GM12878 (cell line): Measurements from ENCODE around the gene CDC42BPB. TPM values are rescaled to one million over a fixed set of nuclear protein-coding genes. Genes with fewer than 3 reads are reported as not detected.

Source experiments
- ATAC-seq: fragments of 200-7000 bp; cut with Tn5 transposase; 3 replicates; pipeline ENCODE4 v1.9.1; 2020; ENCODE audit warnings: mild to moderate bottlenecking, moderate library complexity
- BruUV-seq: library from RNA; stranded (reverse); fragments of 400-500 nt; replicated peaks from 2 replicates; lab custom pipeline; 2021; lab: Mats Ljungman, UMichigan
- CTCF ChIA-PET: fragments of 300-600 bp; sonication (Branson Sonifier 250); formaldehyde crosslinking; extraction: SDS; loops from one replicate; lab custom pipeline; 2021; ENCODE audit warnings: inconsistent platforms; lab: Yijun Ruan, JAX
- POLR2A ChIA-PET: fragments of 350-600 bp; formaldehyde crosslinking; extraction: SDS; loops from one replicate; lab custom pipeline; 2021; ENCODE audit warnings: inconsistent platforms; lab: Charles Lee
- RAD21 ChIA-PET: fragments of 300-600 bp; sonication (Branson Sonifier 250); formaldehyde crosslinking; loops from one replicate; lab custom pipeline; 2023; ENCODE audit warnings: antibody characterized with exemption; ENCODE audit not compliant: unreplicated experiment; lab: Charles Lee
- SMC1A ChIA-PET: fragments of 300-600 bp; sonication (Branson Sonifier 250); formaldehyde crosslinking; loops from one replicate; lab custom pipeline; 2023; ENCODE audit not compliant: unreplicated experiment, uncharacterized antibody; lab: Charles Lee
- DNase-seq: peaks from one replicate; pipeline ENCODE4 v3.0.0-alpha.2; 2011; ENCODE audit warnings: low read depth, low spot score
- FAIRE-seq: peaks from 3 replicates; lab custom pipeline; 2011; peaks lifted over from hg19 to GRCh38; lab: Jason Lieb, UNC
- H2AFZ ChIP-seq: 2 replicates; pipeline ENCODE4 v1.6.0; 2011; ENCODE audit warnings: low read depth, low read length, control low read depth; ENCODE audit not compliant: control insufficient read depth
- H3K27ac ChIP-seq: 2 replicates; pipeline ENCODE4 v1.5.1; 2011; ENCODE audit warnings: control low read depth; ENCODE audit not compliant: control insufficient read depth, insufficient read depth
- H3K27me3 ChIP-seq, 2 experiments: replicated peaks in 1 of 2; 2 replicates each; pipeline versions ENCODE4 v1.6.0 to v1.6.1; 2011; ENCODE audit warnings: low read length in 1 of 2; ENCODE audit not compliant: control insufficient read depth in 2 of 2, insufficient read depth in 2 of 2
- H3K36me3 ChIP-seq, 2 experiments: 2 replicates each; pipeline ENCODE4 v1.5.1; 2011; ENCODE audit warnings: low read length in 1 of 2; ENCODE audit not compliant: control insufficient read depth in 2 of 2, insufficient read depth in 2 of 2
- H3K4me1 ChIP-seq: 2 replicates; pipeline ENCODE4 v1.6.1; 2011; ENCODE audit warnings: mild to moderate bottlenecking, low read length, moderate library complexity, mixed read lengths; ENCODE audit not compliant: control insufficient read depth, insufficient read depth
- H3K4me2 ChIP-seq: 2 replicates; pipeline ENCODE4 v1.6.0; 2011; ENCODE audit warnings: control low read depth; ENCODE audit not compliant: control insufficient read depth, insufficient read depth
- H3K4me3 ChIP-seq: fragments of 200-600 bp; sonication (generic); 2 replicates; pipeline ENCODE4 v1.5.1; 2016
- H3K79me2 ChIP-seq: 2 replicates; pipeline ENCODE4 v1.6.0; 2011; ENCODE audit warnings: low read length; ENCODE audit not compliant: control insufficient read depth, insufficient read depth
- H3K9ac ChIP-seq: 2 replicates; pipeline ENCODE4 v1.8.0; 2011; ENCODE audit warnings: low read length, control low read depth, mixed read lengths; ENCODE audit not compliant: control insufficient read depth, insufficient read depth
- H3K9me3 ChIP-seq: replicated peaks from 3 replicates; pipeline ENCODE4 v1.5.1; 2011; ENCODE audit warnings: mild to moderate bottlenecking, low read length; ENCODE audit not compliant: control insufficient read depth, insufficient read depth
- H4K20me1 ChIP-seq: 2 replicates; pipeline ENCODE4 v1.6.0; 2011; ENCODE audit not compliant: control insufficient read depth, insufficient read depth
- ATF7 ChIP-seq: fragments of 450-650 bp; IDR thresholded peaks from 2 replicates; pipeline ENCODE4 v1.6.1; 2016; ENCODE audit warnings: low read depth, mild to moderate bottlenecking
- BMI1 ChIP-seq: fragments of 450-650 bp; IDR thresholded peaks from 2 replicates; pipeline ENCODE4 v1.6.1; 2016; ENCODE audit warnings: mild to moderate bottlenecking, moderate library complexity, borderline replicate concordance
- HDAC2 ChIP-seq: fragments of 200-600 bp; sonication (generic); IDR thresholded peaks from 2 replicates; pipeline ENCODE4 v1.6.1; 2017
- MYB ChIP-seq: fragments of 150-350 bp; IDR thresholded peaks from 2 replicates; pipeline ENCODE4 v1.6.1; 2014; ENCODE audit warnings: mild to moderate bottlenecking, low read depth, low read length, borderline replicate concordance
- RFX5 ChIP-seq: IDR thresholded peaks from 2 replicates; pipeline ENCODE4 v1.6.1; 2011; ENCODE audit warnings: low read depth, low read length, improper control_type of control experiment
- RUNX3 ChIP-seq: IDR thresholded peaks from 2 replicates; pipeline ENCODE4 v1.6.1; 2012; ENCODE audit warnings: low read length, inconsistent platforms
- SMAD5 ChIP-seq: IDR thresholded peaks from 2 replicates; pipeline ENCODE4 v1.6.1; 2016; ENCODE audit warnings: antibody characterized with exemption, low read depth
- SREBF1 ChIP-seq: IDR thresholded peaks from 2 replicates; pipeline ENCODE4 v1.6.1; 2012; ENCODE audit warnings: mild to moderate bottlenecking, low read length
- ZNF24 ChIP-seq: fragments of 450-650 bp; IDR thresholded peaks from 2 replicates; pipeline ENCODE4 v1.6.1; 2017; ENCODE audit warnings: antibody characterized with exemption, mild to moderate bottlenecking
- ZNF384 ChIP-seq: IDR thresholded peaks from 2 replicates; pipeline ENCODE4 v1.6.1; 2012; ENCODE audit warnings: low read depth, mild to moderate bottlenecking, low read length, improper control_type of control experiment, borderline replicate concordance
- ZSCAN29 ChIP-seq: fragments of 450-650 bp; IDR thresholded peaks from 2 replicates; pipeline ENCODE4 v1.6.1; 2017; ENCODE audit warnings: mild to moderate bottlenecking, moderate library complexity
- WGBS: methylation state at CpG from one replicate; pipeline ENCODE4 v1.1.6; 2016; ENCODE audit warnings: low lambda C conversion rate; ENCODE audit not compliant: insufficient replicate concordance, insufficient coverage; ENCODE audit errors: missing lambda C conversion rate; 5-methylcytosine and 5-hydroxymethylcytosine counted together
- in situ Hi-C: fragments of 300-500 bp; cut with MboI; formaldehyde crosslinking; loops from 9 replicates; pipeline ENCODE4 v1.14.3; 2018; ENCODE audit warnings: mixed read lengths
- intact Hi-C: fragments of 100-400 bp; cut with micrococcal nuclease; formaldehyde crosslinking; loops from one replicate; pipeline ENCODE4 v1.14.2; 2022; ENCODE audit not compliant: unreplicated experiment
- polyA plus RNA-seq, 11 experiments: library from polyadenylated mRNA; depleted of rRNA in 4 of 11; unstranded in 6 of 11; stranded (reverse) in 5 of 11; fragments of >200 nt; fragmentation: Nextera tagmentation in 4 of 11; fragmentation: Illumina TruSeq in 1 of 11; extraction: Ambion mirVana in 4 of 11; extraction: Trizol in 1 of 11; gene quantifications; 1 replicate in 1 of 11; 2 replicates in 10 of 11; pipeline versions ENCODE4 v1.2.1 to v1.2.3, GENCODE V29; 2011 to 2016; ENCODE audit warnings: inconsistent platforms in 2 of 11, missing spikeins in 2 of 11, low read depth in 1 of 11
- total RNA-seq, 4 experiments: library from RNA; depleted of rRNA in 3 of 4; stranded (reverse); fragments of >200 nt in 3 of 4; fragmentation: Illumina TruSeq in 1 of 4; extraction: Trizol in 1 of 4; gene quantifications; 2 replicates each; pipeline versions ENCODE4 v1.2.1 to v1.2.3, GENCODE V29; 2013 to 2021
- TF ChIP-seq, protein P1 (sequence below): IDR thresholded peaks from 2 replicates; pipeline ENCODE4 v1.6.1; 2012; ENCODE audit warnings: low read depth, low read length, improper control_type of control experiment
- TF ChIP-seq, protein P2 (sequence below): fragments of 150-350 bp; IDR thresholded peaks from 2 replicates; pipeline ENCODE4 v1.6.1; 2014; ENCODE audit warnings: mild to moderate bottlenecking, low read depth, low read length

CDC42BPB gene
- total and polyA plus RNA-seq, 10 of the 15 experiments (the other 5 are each of a cell fraction or from before 2014, with no cell fraction given), result 0.42 to 22.1 (median 13.3) TPM

DNA sequence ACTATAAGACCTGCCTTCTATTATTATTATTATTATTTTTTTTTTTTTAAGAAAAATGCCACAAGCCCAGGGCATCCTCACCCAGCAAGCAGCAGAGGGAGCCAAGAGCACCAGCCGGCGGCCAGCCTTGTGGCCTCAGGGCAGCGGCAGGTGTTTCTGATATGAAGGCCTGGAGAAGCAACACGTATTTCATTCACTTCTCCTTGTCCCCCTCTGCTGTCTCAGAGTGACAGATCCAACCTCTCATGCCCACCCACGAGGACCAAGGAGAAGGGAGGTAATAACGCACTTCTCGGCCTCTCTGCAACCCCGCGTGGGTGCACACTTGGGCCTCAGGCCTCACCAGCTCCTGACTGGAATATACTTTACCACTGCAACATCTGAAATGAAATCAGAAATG, 25.4 kb downstream of the CDC42BPB start:
- 82% methylated on average over 9 of the region's 9 CpGs for WGBS
- ChIA-PET SMC1A (interaction anchor here (1.2 kb wide), 1 partner anchor 14 kb away, joined by 3 read pairs; no protein-coding TSS in a partner anchor), RAD21 (interaction anchor here (0.7 kb wide), 1 partner anchor 1356 kb away, joined by 4 read pairs; no protein-coding TSS in a partner anchor), POLR2A (interaction anchor here (0.7 kb wide), 1 partner anchor 447 kb away, joined by 4 read pairs; no protein-coding TSS in a partner anchor), CTCF (interaction anchor here (0.6 to 1.0 kb wide), 2 partner anchors 12 to 256 kb away, joined by 3 read pairs; no protein-coding TSS in a partner anchor)
- in situ Hi-C loops, result no loop called here
- no peak overlapping the region for H3K9ac ChIP-seq
- H3K36me3 ChIP-seq, result no peaks in the 10 kb centered on the region; a peak in 1 of 4 replicates
- no peak overlapping the region for H3K4me2 ChIP-seq
- H3K27me3 ChIP-seq, result no peaks in the 10 kb centered on the region
- H3K4me3 ChIP-seq, result no peak overlapping the region
- peaks cover 17% of the 10 kb centered on the region for H3K79me2 ChIP-seq
- ATAC-seq, result no peak
- FAIRE-seq, result no peak
- no peak overlapping the region for H2AFZ ChIP-seq
- no peaks in the 10 kb centered on the region for H4K20me1 ChIP-seq
- intact Hi-C loops, result no loop called here
- no peak for TF ChIP-seq BMI1
- no peak for TF ChIP-seq SREBF1
- TF ChIP-seq RUNX3, result no peak
- TF ChIP-seq MYB, result no peak
- TF ChIP-seq HDAC2, result no peak
- no TSS peak for BruUV-seq
- no peak overlapping the region for H3K27ac ChIP-seq
- H3K4me1 ChIP-seq, result peaks cover 6% of the 10 kb centered on the region; the same call in 1 of the 2 replicates
- DNase-seq, result no peak
- H3K9me3 ChIP-seq, result no peaks in the 10 kb centered on the region; the same call in 2 of the 3 replicates

DNA sequence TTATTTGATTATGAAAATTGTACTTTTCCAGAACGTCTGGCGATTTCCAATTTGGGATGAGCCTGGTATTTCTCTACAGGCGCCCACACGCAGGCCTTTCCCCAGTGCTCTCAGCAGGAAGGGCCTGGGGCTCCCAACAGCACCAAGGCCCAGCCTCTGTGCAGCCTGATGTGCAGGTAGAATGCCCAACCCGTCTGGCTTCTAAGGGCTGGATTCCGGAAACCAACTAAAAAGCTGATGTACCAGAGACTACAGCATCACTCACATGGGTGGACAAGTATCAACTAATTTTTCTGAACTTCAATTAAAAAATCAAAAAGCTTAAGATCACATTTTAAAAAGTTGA, 25.8 kb downstream of the CDC42BPB start:
- Histone ChIP-seq H4K20me1 (no peaks in the 10 kb centered on the region), H2AFZ (no peak overlapping the region), H3K36me3 (no peaks in the 10 kb centered on the region; a peak in 1 of 4 replicates), H3K4me3 (no peak overlapping the region), H3K9me3 (no peaks in the 10 kb centered on the region; the same call in 2 of the 3 replicates), H3K4me1 (peaks cover 6% of the 10 kb centered on the region; the same call in 1 of the 2 replicates), H3K27me3 (no peaks in the 10 kb centered on the region), H3K4me2 (no peak overlapping the region), H3K9ac (no peak overlapping the region), H3K79me2 (peaks cover 15% of the 10 kb centered on the region), H3K27ac (no peak overlapping the region)
- intact Hi-C loops, result no loop called here
- TF ChIP-seq SMAD5 (no peak), RFX5 (no peak), ZNF384 (no peak), ZSCAN29 (no peak), ATF7 (no peak), ZNF24 (no peak)
- TF ChIP-seq, protein P1, sequence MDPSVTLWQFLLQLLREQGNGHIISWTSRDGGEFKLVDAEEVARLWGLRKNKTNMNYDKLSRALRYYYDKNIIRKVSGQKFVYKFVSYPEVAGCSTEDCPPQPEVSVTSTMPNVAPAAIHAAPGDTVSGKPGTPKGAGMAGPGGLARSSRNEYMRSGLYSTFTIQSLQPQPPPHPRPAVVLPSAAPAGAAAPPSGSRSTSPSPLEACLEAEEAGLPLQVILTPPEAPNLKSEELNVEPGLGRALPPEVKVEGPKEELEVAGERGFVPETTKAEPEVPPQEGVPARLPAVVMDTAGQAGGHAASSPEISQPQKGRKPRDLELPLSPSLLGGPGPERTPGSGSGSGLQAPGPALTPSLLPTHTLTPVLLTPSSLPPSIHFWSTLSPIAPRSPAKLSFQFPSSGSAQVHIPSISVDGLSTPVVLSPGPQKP, result no peak
- TF ChIP-seq, protein P2, sequence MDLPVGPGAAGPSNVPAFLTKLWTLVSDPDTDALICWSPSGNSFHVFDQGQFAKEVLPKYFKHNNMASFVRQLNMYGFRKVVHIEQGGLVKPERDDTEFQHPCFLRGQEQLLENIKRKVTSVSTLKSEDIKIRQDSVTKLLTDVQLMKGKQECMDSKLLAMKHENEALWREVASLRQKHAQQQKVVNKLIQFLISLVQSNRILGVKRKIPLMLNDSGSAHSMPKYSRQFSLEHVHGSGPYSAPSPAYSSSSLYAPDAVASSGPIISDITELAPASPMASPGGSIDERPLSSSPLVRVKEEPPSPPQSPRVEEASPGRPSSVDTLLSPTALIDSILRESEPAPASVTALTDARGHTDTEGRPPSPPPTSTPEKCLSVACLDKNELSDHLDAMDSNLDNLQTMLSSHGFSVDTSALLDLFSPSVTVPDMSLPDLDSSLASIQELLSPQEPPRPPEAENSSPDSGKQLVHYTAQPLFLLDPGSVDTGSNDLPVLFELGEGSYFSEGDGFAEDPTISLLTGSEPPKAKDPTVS, result no peak
- CTCF ChIA-PET, result interaction anchor here (1.0 kb wide), 1 partner anchor 12 kb away, joined by 3 read pairs; no protein-coding TSS in a partner anchor
- no peak for DNase-seq
- SMC1A ChIA-PET, result interaction anchor here (1.1 to 1.2 kb wide), 2 partner anchors 14 to 32 kb away, joined by 3 read pairs; no protein-coding TSS in a partner anchor
- WGBS, result 70% methylated on average over 6 of the region's 6 CpGs
- BruUV-seq, result no TSS peak
- POLR2A ChIA-PET, result no interaction called here
- RAD21 ChIA-PET, result no interaction called here
- no peak for ATAC-seq
- no peak for FAIRE-seq
- in situ Hi-C loops, result no loop called here
